ENCODE data around the gene EYS.

The EYS gene

DNA sequence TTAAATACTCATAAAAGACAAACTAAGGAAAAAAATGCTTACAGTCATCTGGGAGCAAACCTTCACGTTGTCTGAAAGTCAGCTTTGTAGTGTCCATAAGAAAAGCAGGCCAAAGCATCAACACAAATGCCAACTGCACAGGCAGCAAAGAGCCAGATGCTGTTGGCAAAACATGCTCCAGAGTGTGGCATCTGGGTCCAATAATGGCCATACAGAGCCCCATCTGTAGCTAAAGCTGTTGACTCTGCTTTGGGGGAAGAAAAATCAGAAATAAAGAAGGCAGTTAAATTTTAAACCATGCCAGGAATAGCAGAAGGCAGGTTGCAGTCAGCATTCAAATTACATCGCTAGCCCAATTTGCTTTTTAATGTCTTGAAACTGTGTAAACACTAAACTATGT, 776.3 kb downstream of the EYS start:
- no peaks in the 10 kb centered on the region for H4K20me1 ChIP-seq (ENCODE audit: control insufficient read depth, insufficient read depth, low read depth, low read length)
- no peaks in the 10 kb centered on the region for H3K9me2 ChIP-seq (replicated peaks; ENCODE audit: control insufficient read depth, low read length)
- no peaks in the 10 kb centered on the region for H3K27me3 ChIP-seq (ENCODE audit: control insufficient read depth, low read length)
- no peak overlapping the region for H3K4me3 ChIP-seq (ENCODE audit: low read length)
- H3F3A ChIP-seq (ENCODE audit: control insufficient read depth, insufficient read depth) = no peaks in the 10 kb centered on the region
- no peaks in the 10 kb centered on the region for H3K36me3 ChIP-seq (ENCODE audit: control insufficient read depth, low read length)
- no peaks in the 10 kb centered on the region for H3K79me2 ChIP-seq (ENCODE audit: control insufficient read depth, low read length)
- TF ChIP-seq CTCF (IDR thresholded peaks at IDR 0.05; ENCODE audit: low read depth, low read length, poor library complexity, severe bottlenecking) = no peak
- no peak for TF ChIP-seq EZH2phosphoT487 (IDR thresholded peaks at IDR 0.05; ENCODE audit: borderline replicate concordance, low read length)
- no peaks in the 10 kb centered on the region for H3K4me1 ChIP-seq (ENCODE audit: control insufficient read depth, low read length)
- H3K27ac ChIP-seq (ENCODE audit: low read depth, low read length) = no peak overlapping the region
- H3K9me3 ChIP-seq (ENCODE audit: control insufficient read depth, insufficient read depth, low read length) = no peaks in the 10 kb centered on the region
- H3K4me2 ChIP-seq (ENCODE audit: low read length) = no peak overlapping the region

DNA sequence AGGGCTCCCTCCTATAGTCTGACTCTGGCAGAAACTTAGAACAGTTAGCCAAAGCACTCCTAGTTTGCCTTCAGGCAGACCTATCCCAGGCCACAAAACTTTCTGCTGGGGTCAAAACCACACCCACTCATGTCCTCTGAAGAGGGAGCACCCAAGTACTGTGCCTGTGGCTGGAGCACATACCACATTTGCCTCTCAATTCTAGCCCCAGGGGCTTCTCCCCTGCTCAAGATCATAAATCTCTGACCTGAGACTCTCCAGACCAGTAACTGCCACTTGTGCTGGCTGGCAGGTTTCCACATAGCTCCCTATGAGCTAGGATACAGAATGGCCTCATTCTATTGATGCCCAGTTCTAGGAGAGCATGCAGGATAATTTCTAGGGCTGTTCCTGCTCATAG, 781.0 kb downstream of the EYS start:
- TF ChIP-seq EZH2phosphoT487 (IDR thresholded peaks at IDR 0.05; ENCODE audit: borderline replicate concordance, low read length) = no peak
- no peak for TF ChIP-seq CTCF (IDR thresholded peaks at IDR 0.05; ENCODE audit: low read depth, low read length, poor library complexity, severe bottlenecking)
- Histone ChIP-seq H3K79me2 (ENCODE audit: control insufficient read depth, low read length) (no peaks in the 10 kb centered on the region), H4K20me1 (ENCODE audit: control insufficient read depth, insufficient read depth, low read depth, low read length) (no peaks in the 10 kb centered on the region), H3K9me3 (ENCODE audit: control insufficient read depth, insufficient read depth, low read length) (no peaks in the 10 kb centered on the region), H3K4me2 (ENCODE audit: low read length) (no peak overlapping the region), H3K36me3 (ENCODE audit: control insufficient read depth, low read length) (no peaks in the 10 kb centered on the region), H3K9me2 (replicated peaks; ENCODE audit: control insufficient read depth, low read length) (no peaks in the 10 kb centered on the region), H3K27ac (ENCODE audit: low read depth, low read length) (no peak overlapping the region), H3K4me1 (ENCODE audit: control insufficient read depth, low read length) (no peaks in the 10 kb centered on the region), H3F3A (ENCODE audit: control insufficient read depth, insufficient read depth) (no peaks in the 10 kb centered on the region), H3K4me3 (ENCODE audit: low read length) (no peak overlapping the region), H3K27me3 (ENCODE audit: control insufficient read depth, low read length) (no peaks in the 10 kb centered on the region)

GRCh38 chr6:64920257-64920656, 786.8 kb downstream of the EYS start:
- H3K27ac ChIP-seq (ENCODE audit: low read depth, low read length) = no peak overlapping the region
- H3K9me2 ChIP-seq (replicated peaks; ENCODE audit: control insufficient read depth, low read length) = no peaks in the 10 kb centered on the region
- H3F3A ChIP-seq (ENCODE audit: control insufficient read depth, insufficient read depth) = no peaks in the 10 kb centered on the region
- no peaks in the 10 kb centered on the region for H4K20me1 ChIP-seq (ENCODE audit: control insufficient read depth, insufficient read depth, low read depth, low read length)
- H3K4me1 ChIP-seq (ENCODE audit: control insufficient read depth, low read length) = no peaks in the 10 kb centered on the region
- H3K9me3 ChIP-seq (ENCODE audit: control insufficient read depth, insufficient read depth, low read length) = no peaks in the 10 kb centered on the region
- TF ChIP-seq CTCF (IDR thresholded peaks at IDR 0.05; ENCODE audit: low read depth, low read length, poor library complexity, severe bottlenecking) (no peak), EZH2phosphoT487 (IDR thresholded peaks at IDR 0.05; ENCODE audit: borderline replicate concordance, low read length) (no peak)
- H3K4me2 ChIP-seq (ENCODE audit: low read length) = no peak overlapping the region
- H3K4me3 ChIP-seq (ENCODE audit: low read length) = no peak overlapping the region
- no peaks in the 10 kb centered on the region for H3K27me3 ChIP-seq (ENCODE audit: control insufficient read depth, low read length)
- no peaks in the 10 kb centered on the region for H3K79me2 ChIP-seq (ENCODE audit: control insufficient read depth, low read length)
- H3K36me3 ChIP-seq (ENCODE audit: control insufficient read depth, low read length) = no peaks in the 10 kb centered on the region

GRCh38 chr6:64914124-64914523, 792.9 kb downstream of the EYS start:
- H3K4me2 ChIP-seq (ENCODE audit: low read length) = no peak overlapping the region
- TF ChIP-seq CTCF (IDR thresholded peaks at IDR 0.05; ENCODE audit: low read depth, low read length, poor library complexity, severe bottlenecking) (no peak), EZH2phosphoT487 (IDR thresholded peaks at IDR 0.05; ENCODE audit: borderline replicate concordance, low read length) (no peak)
- H3K27me3 ChIP-seq (ENCODE audit: control insufficient read depth, low read length) = no peaks in the 10 kb centered on the region
- no peak overlapping the region for H3K27ac ChIP-seq (ENCODE audit: low read depth, low read length)
- no peaks in the 10 kb centered on the region for H3K4me1 ChIP-seq (ENCODE audit: control insufficient read depth, low read length)
- H3K9me3 ChIP-seq (ENCODE audit: control insufficient read depth, insufficient read depth, low read length) = no peaks in the 10 kb centered on the region
- H3K4me3 ChIP-seq (ENCODE audit: low read length) = no peak overlapping the region
- no peaks in the 10 kb centered on the region for H3K36me3 ChIP-seq (ENCODE audit: control insufficient read depth, low read length)
- no peaks in the 10 kb centered on the region for H4K20me1 ChIP-seq (ENCODE audit: control insufficient read depth, insufficient read depth, low read depth, low read length)
- H3F3A ChIP-seq (ENCODE audit: control insufficient read depth, insufficient read depth) = no peaks in the 10 kb centered on the region
- H3K79me2 ChIP-seq (ENCODE audit: control insufficient read depth, low read length) = no peaks in the 10 kb centered on the region
- H3K9me2 ChIP-seq (replicated peaks; ENCODE audit: control insufficient read depth, low read length) = no peaks in the 10 kb centered on the region
